ENCODE results near the gene HM13. TPM values are rescaled to one million over a fixed set of nuclear protein-coding genes. Genes with fewer than 3 reads are reported as not detected.

The HM13 gene
- total and polyA plus RNA-seq, 9 of the 15 experiments (the other 6 are each of a cell fraction or from before 2014, with no cell fraction given): 7.7 to 136 (median 74.5) TPM

DNA sequence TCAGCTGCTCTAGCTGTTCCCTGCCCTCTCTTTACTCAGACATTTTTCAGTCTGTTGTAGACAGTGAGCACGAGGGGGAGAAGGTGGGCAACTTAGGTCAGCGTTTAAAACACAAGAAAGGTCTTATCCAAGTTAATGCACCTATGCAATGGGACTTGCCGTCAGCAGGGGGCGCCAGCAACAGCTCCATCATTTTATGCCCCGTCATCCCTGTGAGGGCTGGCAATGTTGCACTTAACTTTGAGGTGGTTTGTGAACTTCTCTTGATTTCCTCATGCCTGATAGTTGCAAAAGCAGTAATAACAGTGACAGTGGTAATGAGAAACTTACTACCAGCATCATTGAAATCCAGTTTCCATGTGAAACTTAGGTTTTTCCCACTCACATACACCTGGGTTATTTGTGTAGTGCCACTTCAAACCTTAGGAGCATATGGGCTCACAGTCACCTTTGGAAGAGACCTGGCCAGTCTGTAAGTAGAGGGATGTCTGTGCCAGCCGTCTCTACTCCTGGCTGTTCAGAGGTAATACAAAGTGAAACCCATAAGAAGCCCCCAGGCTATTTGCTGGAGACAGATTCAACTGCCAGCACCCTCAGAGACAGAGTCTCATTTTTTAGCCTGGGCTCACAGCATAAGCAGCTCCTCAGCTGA, 46.0 kb downstream of the HM13 start (continued):
- TF ChIP-seq SMARCB1 (IDR thresholded peaks at IDR 0.05; ENCODE audit: insufficient read length, low read depth): peak; percentile 68
- no peak for TF ChIP-seq ZNF408 (CRISPR knock-in tag; IDR thresholded peaks at IDR 0.05; ENCODE audit: low read depth)
- TF ChIP-seq SMC3 (conservative IDR thresholded peaks at IDR 0.05; ENCODE audit: insufficient read depth, low read depth, low read length): peak; percentile 82
- TF ChIP-seq NEUROD1 (IDR thresholded peaks at IDR 0.05; ENCODE audit: borderline replicate concordance, low read depth, low read length, partially characterized antibody): peak; percentile 41
- TF ChIP-seq ELF1 (tag; IDR thresholded peaks at IDR 0.05): no peak
- no peak for TF ChIP-seq NFIC (IDR thresholded peaks at IDR 0.05)
- no peak for TF ChIP-seq BRF1 (IDR thresholded peaks at IDR 0.05; ENCODE audit: borderline replicate concordance, extremely low read depth, insufficient read length)
- no peak for TF ChIP-seq CAMTA2 (CRISPR knock-in tag; conservative IDR thresholded peaks at IDR 0.05)
- no peak for TF ChIP-seq NBN (IDR thresholded peaks at IDR 0.05; ENCODE audit: low read depth)
- TF ChIP-seq, protein P1, sequence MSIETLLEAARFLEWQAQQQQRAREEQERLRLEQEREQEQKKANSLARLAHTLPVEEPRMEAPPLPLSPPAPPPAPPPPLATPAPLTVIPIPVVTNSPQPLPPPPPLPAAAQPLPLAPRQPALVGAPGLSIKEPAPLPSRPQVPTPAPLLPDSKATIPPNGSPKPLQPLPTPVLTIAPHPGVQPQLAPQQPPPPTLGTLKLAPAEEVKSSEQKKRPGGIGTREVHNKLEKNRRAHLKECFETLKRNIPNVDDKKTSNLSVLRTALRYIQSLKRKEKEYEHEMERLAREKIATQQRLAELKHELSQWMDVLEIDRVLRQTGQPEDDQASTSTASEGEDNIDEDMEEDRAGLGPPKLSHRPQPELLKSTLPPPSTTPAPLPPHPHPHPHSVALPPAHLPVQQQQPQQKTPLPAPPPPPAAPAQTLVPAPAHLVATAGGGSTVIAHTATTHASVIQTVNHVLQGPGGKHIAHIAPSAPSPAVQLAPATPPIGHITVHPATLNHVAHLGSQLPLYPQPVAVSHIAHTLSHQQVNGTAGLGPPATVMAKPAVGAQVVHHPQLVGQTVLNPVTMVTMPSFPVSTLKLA (conservative IDR thresholded peaks at IDR 0.05): 0 out of 4 replicates have a peak, but pooled peaks of 1 of the 2 experiments have one; percentile 20
- no peak for TF ChIP-seq RBM15 (IDR thresholded peaks at IDR 0.05; ENCODE audit: insufficient read depth, low read length)
- no peak for TF ChIP-seq SAFB2 (IDR thresholded peaks at IDR 0.05; ENCODE audit: borderline replicate concordance, low read depth, low read length, severe bottlenecking)
- TF ChIP-seq GABPA (tag; conservative IDR thresholded peaks at IDR 0.05; ENCODE audit: low read depth): no peak
- TF ChIP-seq SMAD4 (CRISPR knock-in tag; conservative IDR thresholded peaks at IDR 0.05): no peak
- no peak for TF ChIP-seq ZNF347 (CRISPR knock-in tag; IDR thresholded peaks at IDR 0.05; ENCODE audit: low read depth)
- TF ChIP-seq RBFOX2 (IDR thresholded peaks at IDR 0.05; ENCODE audit: low read depth, low read length): no peak
- no peak for TF ChIP-seq TAF9B (IDR thresholded peaks at IDR 0.05; ENCODE audit: partially characterized antibody)
- TF ChIP-seq RCOR1 (IDR thresholded peaks at IDR 0.05; ENCODE audit: borderline replicate concordance in 1 of 2, low read depth in 2 of 2, low read length in 2 of 2): peak in 1 of 2 experiments; percentile 80; a peak in 2 of 4 replicates
- TF ChIP-seq ATF1 (CRISPR knock-in tag; IDR thresholded peaks at IDR 0.05): no peak
- peak; percentile 47 for TF ChIP-seq ATF1 (tag; IDR thresholded peaks at IDR 0.05)
- no peak for TF ChIP-seq XRCC3 (IDR thresholded peaks at IDR 0.05)
- TF ChIP-seq MCM3 (IDR thresholded peaks at IDR 0.05): no peak
- TF ChIP-seq, protein P2, sequence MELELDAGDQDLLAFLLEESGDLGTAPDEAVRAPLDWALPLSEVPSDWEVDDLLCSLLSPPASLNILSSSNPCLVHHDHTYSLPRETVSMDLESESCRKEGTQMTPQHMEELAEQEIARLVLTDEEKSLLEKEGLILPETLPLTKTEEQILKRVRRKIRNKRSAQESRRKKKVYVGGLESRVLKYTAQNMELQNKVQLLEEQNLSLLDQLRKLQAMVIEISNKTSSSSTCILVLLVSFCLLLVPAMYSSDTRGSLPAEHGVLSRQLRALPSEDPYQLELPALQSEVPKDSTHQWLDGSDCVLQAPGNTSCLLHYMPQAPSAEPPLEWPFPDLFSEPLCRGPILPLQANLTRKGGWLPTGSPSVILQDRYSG (tag; conservative IDR thresholded peaks at IDR 0.05; ENCODE audit: low read depth): 0 out of 2 replicates have a peak, but pooled peaks have one; percentile 27
- TF ChIP-seq SMAD3 (CRISPR knock-in tag; conservative IDR thresholded peaks at IDR 0.05): no peak
- TF ChIP-seq, protein P3, sequence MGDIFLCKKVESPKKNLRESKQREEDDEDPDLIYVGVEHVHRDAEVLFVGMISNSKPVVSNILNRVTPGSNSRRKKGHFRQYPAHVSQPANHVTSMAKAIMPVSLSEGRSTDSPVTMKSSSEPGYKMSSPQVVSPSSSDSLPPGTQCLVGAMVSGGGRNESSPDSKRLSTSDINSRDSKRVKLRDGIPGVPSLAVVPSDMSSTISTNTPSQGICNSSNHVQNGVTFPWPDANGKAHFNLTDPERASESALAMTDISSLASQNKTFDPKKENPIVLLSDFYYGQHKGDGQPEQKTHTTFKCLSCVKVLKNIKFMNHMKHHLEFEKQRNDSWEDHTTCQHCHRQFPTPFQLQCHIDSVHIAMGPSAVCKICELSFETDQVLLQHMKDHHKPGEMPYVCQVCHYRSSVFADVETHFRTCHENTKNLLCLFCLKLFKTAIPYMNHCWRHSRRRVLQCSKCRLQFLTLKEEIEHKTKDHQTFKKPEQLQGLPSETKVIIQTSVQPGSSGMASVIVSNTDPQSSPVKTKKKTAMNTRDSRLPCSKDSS (IDR thresholded peaks at IDR 0.05; ENCODE audit: low read depth, partially characterized antibody): no peak
- no peak for TF ChIP-seq HCFC1 (IDR thresholded peaks at IDR 0.05; ENCODE audit: low read depth, low read length)
